Upper lobe of right lung (tissue), 1 donor: ENCODE results near the gene DNAAF8. TPM values are rescaled to one million over a fixed set of nuclear protein-coding genes. Genes with fewer than 3 reads are reported as not detected.

Experiments
- ATAC-seq: fragments of 200-7000 bp; cut with Tn5 transposase; one replicate; pipeline ENCODE4 v1.9.1; 2020; ENCODE audit warnings: mild to moderate bottlenecking, moderate library complexity
- DNase-seq: peaks from one replicate; pipeline ENCODE4 v3.0.0-alpha.2; 2020
- H3K27ac ChIP-seq: fragments of 200-600 bp; one replicate; pipeline ENCODE4 v1.8.0; 2022
- H3K27me3 ChIP-seq: fragments of 200-600 bp; one replicate; pipeline ENCODE4 v1.8.0; 2022; ENCODE audit warnings: mild to moderate bottlenecking
- H3K36me3 ChIP-seq: fragments of 200-600 bp; one replicate; pipeline ENCODE4 v1.8.0; 2022
- H3K4me1 ChIP-seq: fragments of 200-600 bp; one replicate; pipeline ENCODE4 v1.8.0; 2022
- H3K4me3 ChIP-seq: fragments of 200-600 bp; one replicate; pipeline ENCODE4 v1.8.0; 2022; ENCODE audit warnings: mild to moderate bottlenecking
- H3K9me3 ChIP-seq: fragments of 200-600 bp; one replicate; pipeline ENCODE4 v1.8.0; 2022
- intact Hi-C: fragments of 100-400 bp; cut with DNase I; formaldehyde crosslinking; loops from one replicate; pipeline ENCODE4 v1.11.0; 2022
- total RNA-seq: library from RNA; stranded (reverse); fragmentation: NEBNext Ultra II Directional; extraction: Animal tissue kit (Norgen Biotek cat#: 25700); gene quantifications from one replicate; pipeline ENCODE4 v1.2.1, GENCODE V29; 2021
- TF ChIP-seq, protein P1 (sequence below): fragments of 200-600 bp; IDR thresholded peaks from one replicate; pipeline ENCODE4 v1.8.0; 2022; ENCODE audit warnings: antibody characterized with exemption
- donor health status: DM: no; HTN: yes; CAD: no; lungs with severe emphysema.

Gene DNAAF8
- total RNA-seq, 1 donor from 2014 or later: 0.58 TPM

DNA sequence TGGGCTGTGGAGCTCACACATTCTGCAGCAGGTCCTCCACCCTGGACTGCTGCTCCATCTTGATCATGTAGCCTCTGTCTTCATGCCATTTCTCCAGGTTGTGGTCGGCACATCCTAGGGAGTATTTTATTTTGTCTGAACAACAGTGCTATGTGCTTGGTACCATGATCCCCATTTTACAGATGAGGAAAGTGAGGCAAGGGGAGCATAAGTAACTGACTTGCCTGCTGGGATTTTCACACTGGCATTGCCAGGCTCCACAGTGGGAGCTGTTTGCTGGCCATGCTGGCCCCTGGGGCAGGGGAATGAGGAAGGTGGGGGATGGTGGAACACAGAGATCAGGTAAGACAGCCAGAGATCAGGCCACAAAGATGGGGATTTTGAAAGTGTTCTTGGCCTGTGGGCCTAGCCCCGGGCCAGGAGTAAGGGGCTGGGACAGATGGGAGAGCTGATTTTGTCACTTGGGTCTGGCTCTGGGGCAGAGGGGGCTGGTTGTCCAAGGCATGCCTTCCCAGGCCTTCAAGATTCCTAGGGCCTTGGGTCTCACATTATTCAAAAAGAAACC, 41.9 kb downstream of the DNAAF8 start:
- no peak for ATAC-seq
- H3K9me3 ChIP-seq: no peaks in the 10 kb centered on the region
- intact Hi-C loops: no loop called here
- TF ChIP-seq, protein P1, sequence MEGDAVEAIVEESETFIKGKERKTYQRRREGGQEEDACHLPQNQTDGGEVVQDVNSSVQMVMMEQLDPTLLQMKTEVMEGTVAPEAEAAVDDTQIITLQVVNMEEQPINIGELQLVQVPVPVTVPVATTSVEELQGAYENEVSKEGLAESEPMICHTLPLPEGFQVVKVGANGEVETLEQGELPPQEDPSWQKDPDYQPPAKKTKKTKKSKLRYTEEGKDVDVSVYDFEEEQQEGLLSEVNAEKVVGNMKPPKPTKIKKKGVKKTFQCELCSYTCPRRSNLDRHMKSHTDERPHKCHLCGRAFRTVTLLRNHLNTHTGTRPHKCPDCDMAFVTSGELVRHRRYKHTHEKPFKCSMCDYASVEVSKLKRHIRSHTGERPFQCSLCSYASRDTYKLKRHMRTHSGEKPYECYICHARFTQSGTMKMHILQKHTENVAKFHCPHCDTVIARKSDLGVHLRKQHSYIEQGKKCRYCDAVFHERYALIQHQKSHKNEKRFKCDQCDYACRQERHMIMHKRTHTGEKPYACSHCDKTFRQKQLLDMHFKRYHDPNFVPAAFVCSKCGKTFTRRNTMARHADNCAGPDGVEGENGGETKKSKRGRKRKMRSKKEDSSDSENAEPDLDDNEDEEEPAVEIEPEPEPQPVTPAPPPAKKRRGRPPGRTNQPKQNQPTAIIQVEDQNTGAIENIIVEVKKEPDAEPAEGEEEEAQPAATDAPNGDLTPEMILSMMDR: no peak
- no peak overlapping the region for H3K4me3 ChIP-seq
- no peaks in the 10 kb centered on the region for H3K27me3 ChIP-seq
- DNase-seq: no peak
- H3K27ac ChIP-seq: no peak overlapping the region
- no peaks in the 10 kb centered on the region for H3K4me1 ChIP-seq
- H3K36me3 ChIP-seq: no peaks in the 10 kb centered on the region

DNA sequence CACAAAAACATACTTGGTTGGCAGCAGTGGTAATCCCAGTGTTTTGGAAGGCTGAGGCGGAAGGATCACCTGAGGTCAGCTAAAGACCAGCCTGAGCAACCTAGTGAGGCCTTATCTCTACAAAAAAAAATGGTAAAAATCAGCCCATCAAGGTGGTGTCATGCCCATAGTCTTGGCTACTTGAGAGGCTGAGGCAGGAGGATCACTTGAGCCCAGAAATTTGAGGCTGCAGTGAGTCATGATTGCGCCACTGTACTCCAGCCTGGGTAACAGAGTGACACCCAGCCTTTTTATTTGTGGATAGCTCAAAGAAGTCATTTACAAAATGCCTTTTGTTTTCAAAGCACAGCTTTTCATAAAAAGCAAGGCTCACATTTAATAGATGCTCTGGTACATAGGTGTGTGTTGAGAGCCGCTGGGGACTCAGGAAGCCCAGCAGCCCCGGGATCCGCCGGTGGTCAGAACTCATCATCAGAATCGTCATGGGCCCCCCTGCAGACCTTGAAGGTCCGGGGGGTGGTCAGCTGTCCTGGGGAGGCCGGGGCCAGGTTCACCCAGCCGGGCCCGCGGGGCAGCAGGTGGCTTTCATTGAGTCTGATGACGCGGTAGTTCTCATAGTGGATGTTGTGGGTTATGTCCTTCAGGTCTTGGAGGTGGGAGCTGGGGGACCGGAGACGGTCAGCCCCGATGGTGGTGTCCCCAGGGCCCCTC, 43.2 kb downstream of the DNAAF8 start:
- intact Hi-C loops: no loop called here
- DNase-seq (no peak), ATAC-seq (no peak)
- Histone ChIP-seq H3K27ac (no peak overlapping the region), H3K9me3 (no peaks in the 10 kb centered on the region), H3K4me1 (no peaks in the 10 kb centered on the region), H3K4me3 (no peak overlapping the region), H3K27me3 (no peaks in the 10 kb centered on the region), H3K36me3 (no peaks in the 10 kb centered on the region)
- TF ChIP-seq, protein P1: no peak

DNA sequence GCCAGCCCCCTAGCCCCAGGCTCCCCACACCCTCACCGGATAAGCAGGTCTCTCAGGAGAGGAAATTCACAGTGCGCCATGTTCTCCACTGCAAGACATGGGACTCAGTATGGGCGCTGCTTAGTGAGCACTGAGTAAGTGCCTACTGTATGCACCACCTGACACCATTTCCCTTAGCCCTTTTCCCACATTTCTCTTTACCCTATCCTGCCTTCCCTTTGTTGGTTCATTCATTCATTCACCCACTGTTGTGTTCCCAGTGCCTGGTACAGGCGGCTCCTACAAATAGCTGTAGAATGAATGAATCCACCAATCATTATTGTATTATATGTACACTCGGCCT, 43.7 kb downstream of the DNAAF8 start:
- no peaks in the 10 kb centered on the region for H3K27me3 ChIP-seq
- no peaks in the 10 kb centered on the region for H3K9me3 ChIP-seq
- ATAC-seq: no peak
- H3K4me1 ChIP-seq: no peaks in the 10 kb centered on the region
- no peaks in the 10 kb centered on the region for H3K36me3 ChIP-seq
- H3K27ac ChIP-seq: no peak overlapping the region
- intact Hi-C loops: no loop called here
- TF ChIP-seq, protein P1: no peak
- no peak for DNase-seq
- no peak overlapping the region for H3K4me3 ChIP-seq

DNA sequence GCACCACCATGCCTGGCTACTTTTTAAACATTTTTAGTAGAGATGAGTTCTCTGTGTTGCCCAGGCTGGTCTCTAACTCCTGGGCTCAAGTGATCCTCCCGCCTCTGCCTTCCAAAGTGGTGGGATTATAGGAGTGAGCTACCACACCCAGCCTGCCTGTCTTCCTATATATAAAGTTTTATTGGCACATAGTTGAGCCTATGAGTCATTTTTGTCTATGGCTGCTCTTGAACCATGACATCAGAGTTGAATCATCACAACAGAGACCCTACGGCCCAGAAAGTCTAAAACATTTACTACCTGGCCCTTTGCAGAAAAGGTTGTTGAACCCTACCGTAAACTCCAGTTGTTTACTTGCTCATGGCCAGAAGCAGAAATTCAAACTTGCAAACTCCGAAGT, 45.9 kb downstream of the DNAAF8 start:
- no peaks in the 10 kb centered on the region for H3K9me3 ChIP-seq
- no peak overlapping the region for H3K27ac ChIP-seq
- intact Hi-C loops: no loop called here
- H3K4me1 ChIP-seq: no peaks in the 10 kb centered on the region
- H3K4me3 ChIP-seq: no peak overlapping the region
- no peaks in the 10 kb centered on the region for H3K36me3 ChIP-seq
- ATAC-seq: no peak
- no peaks in the 10 kb centered on the region for H3K27me3 ChIP-seq
- TF ChIP-seq, protein P1: no peak
- no peak for DNase-seq

DNA sequence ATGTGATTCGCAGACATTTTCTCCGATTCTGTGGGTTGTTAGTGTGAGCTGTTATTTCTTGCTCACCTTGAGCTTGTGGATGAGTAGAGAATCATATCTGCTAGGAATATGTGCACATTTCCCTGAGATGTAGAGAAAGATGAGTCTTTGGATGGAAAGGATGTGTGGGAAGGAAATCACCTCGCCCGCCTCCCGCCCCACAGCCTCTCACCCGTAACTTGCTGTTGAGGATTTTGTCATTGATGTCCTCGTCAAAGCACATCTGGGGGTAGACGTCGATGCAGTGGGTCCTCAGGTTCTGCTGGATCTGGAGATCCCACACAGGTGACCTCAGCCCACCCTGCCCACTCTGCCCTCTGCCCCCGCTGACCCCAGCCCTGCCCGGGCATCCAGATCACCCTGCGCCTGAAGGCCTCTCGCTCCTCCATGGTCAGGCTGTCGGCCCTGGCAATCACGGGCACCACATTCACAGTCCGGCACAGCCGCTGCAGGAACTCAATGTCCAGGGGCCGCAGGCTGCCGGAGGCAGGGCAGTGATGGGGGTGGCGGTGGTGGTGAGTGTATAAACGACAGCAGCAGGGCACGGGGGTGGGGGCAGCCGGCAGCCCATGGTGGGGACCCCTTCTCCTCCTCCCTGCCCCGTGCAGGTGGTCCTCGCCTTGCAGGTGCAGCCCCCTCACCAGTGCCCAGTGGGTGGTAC, 49.1 kb downstream of the DNAAF8 start:
- Histone ChIP-seq H3K4me1 (no peaks in the 10 kb centered on the region), H3K9me3 (no peaks in the 10 kb centered on the region), H3K27me3 (no peaks in the 10 kb centered on the region), H3K4me3 (no peak overlapping the region), H3K27ac (no peak overlapping the region), H3K36me3 (no peaks in the 10 kb centered on the region)
- intact Hi-C loops: no loop called here
- peak; percentile 12 for ATAC-seq
- no peak for DNase-seq
- TF ChIP-seq, protein P1: no peak
